ENCODE measurements around the gene GABRG3. TPM values are rescaled to one million over a fixed set of nuclear protein-coding genes. Genes with fewer than 3 reads are reported as not detected.

Gene GABRG3
- not detected in 2 replicates for total RNA-seq

GRCh38 chr15:26970712-26971210 is at the start of gene GABRG3:
Gene GABRG3 (plus strand): TSS chr15:26971181.
- intact Hi-C loops (cut with micrococcal nuclease): no loop called here

- intact Hi-C loops (cut with micrococcal nuclease): no loop called here
Measured at GRCh38 chr15:26921433-26921832, 49.5 kb upstream of the GABRG3 start.

GRCh38 chr15:26926081-26926480 is 44.9 kb upstream of the GABRG3 start:
- intact Hi-C loops (cut with micrococcal nuclease): no loop called here

GRCh38 chr15:26928051-26928450 is 42.9 kb upstream of the GABRG3 start:
- intact Hi-C loops (cut with micrococcal nuclease): no loop called here

- intact Hi-C loops (cut with micrococcal nuclease): no loop called here
Measured at GRCh38 chr15:26929588-26929987, 41.4 kb upstream of the GABRG3 start.

- intact Hi-C loops (cut with micrococcal nuclease): no loop called here
Measured at GRCh38 chr15:26934848-26935247, 36.1 kb upstream of the GABRG3 start.

- intact Hi-C loops (cut with micrococcal nuclease): no loop called here
Measured at GRCh38 chr15:26935322-26935721, 35.7 kb upstream of the GABRG3 start.

- intact Hi-C loops (cut with micrococcal nuclease): no loop called here
Measured at GRCh38 chr15:26936502-26936901, 34.5 kb upstream of the GABRG3 start.

GRCh38 chr15:26937134-26937533 is 33.8 kb upstream of the GABRG3 start:
- intact Hi-C loops (cut with micrococcal nuclease): no loop called here

GRCh38 chr15:26939398-26939797 is 31.6 kb upstream of the GABRG3 start:
- intact Hi-C loops (cut with micrococcal nuclease): no loop called here

GRCh38 chr15:26941489-26941888 is 29.5 kb upstream of the GABRG3 start:
- intact Hi-C loops (cut with micrococcal nuclease): no loop called here

GRCh38 chr15:26943866-26944265 is 27.1 kb upstream of the GABRG3 start:
- intact Hi-C loops (cut with micrococcal nuclease): no loop called here

- intact Hi-C loops (cut with micrococcal nuclease): no loop called here
Measured at GRCh38 chr15:26945046-26945445, 25.9 kb upstream of the GABRG3 start.

GRCh38 chr15:26950001-26950400 is 21.0 kb upstream of the GABRG3 start:
- intact Hi-C loops (cut with micrococcal nuclease): no loop called here

- intact Hi-C loops (cut with micrococcal nuclease): no loop called here
Measured at GRCh38 chr15:26954403-26954802, 16.6 kb upstream of the GABRG3 start.

- intact Hi-C loops (cut with micrococcal nuclease): no loop called here
Measured at GRCh38 chr15:26967719-26968269, 3.2 kb upstream of the GABRG3 start.

- intact Hi-C loops (cut with micrococcal nuclease): no loop called here
Measured at GRCh38 chr15:26968806-26969205, 2.2 kb upstream of the GABRG3 start.

- intact Hi-C loops (cut with micrococcal nuclease): no loop called here
Measured at GRCh38 chr15:26971271-26972018, 464 bp downstream of the GABRG3 start.

- intact Hi-C loops (cut with micrococcal nuclease): no loop called here
Measured at GRCh38 chr15:26972636-26973035, 1.7 kb downstream of the GABRG3 start.

- intact Hi-C loops (cut with micrococcal nuclease): no loop called here
Measured at GRCh38 chr15:26974120-26974780, 3.3 kb downstream of the GABRG3 start.

- intact Hi-C loops (cut with micrococcal nuclease): no loop called here
Measured at GRCh38 chr15:26981492-26981891, 10.5 kb downstream of the GABRG3 start.

GRCh38 chr15:26983822-26984221 is 12.8 kb downstream of the GABRG3 start:
- intact Hi-C loops (cut with micrococcal nuclease): no loop called here
